ENCODE measurements around the gene SLC5A6.

SLC5A6 gene

GRCh38 chr2:27218614-27219013, 6.5 kb upstream of the SLC5A6 start:
- peak overlapping the region; percentile 97 for H3K27ac Mint-ChIP-seq
- ATAC-seq (no peak), DNase-seq (ENCODE audit: low spot score in 2 of 2) (no peak)
- H3K4me1 Mint-ChIP-seq = peaks cover 37% of the 10 kb centered on the region
- H3K36me3 Mint-ChIP-seq = peaks cover 94% of the 10 kb centered on the region
- no peaks in the 10 kb centered on the region for H3K9me3 Mint-ChIP-seq
- H3K4me3 Mint-ChIP-seq = peak overlapping the region; percentile 99

- peaks cover 40% of the 10 kb centered on the region for H3K4me1 Mint-ChIP-seq
- peak; percentile 91 for ATAC-seq
- DNase-seq (ENCODE audit: low spot score in 2 of 2) = peak; percentile 74 to 90
- H3K4me3 Mint-ChIP-seq = peak within 1 kb of the TSS; percentile 99
- H3K9me3 Mint-ChIP-seq = no peaks in the 10 kb centered on the region
- H3K27ac Mint-ChIP-seq = peak within 1 kb of the TSS; percentile 97
- peaks cover 90% of the 10 kb centered on the region for H3K36me3 Mint-ChIP-seq
Measured at GRCh38 chr2:27217173-27218121, 5.4 kb upstream of the SLC5A6 start, which contains the start of gene CAD. TSS of gene CAD (plus strand) at chr2:27217369. CDS start at chr2:27217552, 183 bp downstream.

- no peak for DNase-seq (ENCODE audit: low spot score in 2 of 2)
- Mint-ChIP-seq H3K4me3 (peak overlapping the region; percentile 99), H3K9me3 (no peaks in the 10 kb centered on the region), H3K4me1 (peaks cover 40% of the 10 kb centered on the region), H3K27ac (peak overlapping the region; percentile 97), H3K36me3 (peaks cover 84% of the 10 kb centered on the region)
- ATAC-seq = no peak
Measured at GRCh38 chr2:27216416-27217137, 4.5 kb upstream of the SLC5A6 start.

- H3K9me3 Mint-ChIP-seq = no peaks in the 10 kb centered on the region
- H3K27ac Mint-ChIP-seq = no peak overlapping the region
- peaks cover 73% of the 10 kb centered on the region for H3K36me3 Mint-ChIP-seq
- no peak for DNase-seq (ENCODE audit: low spot score in 2 of 2)
- H3K4me1 Mint-ChIP-seq = peaks cover 42% of the 10 kb centered on the region
- ATAC-seq = no peak
- no peak overlapping the region for H3K4me3 Mint-ChIP-seq
Measured at GRCh38 chr2:27214941-27215340, 2.9 kb upstream of the SLC5A6 start.

GRCh38 chr2:27212626-27213471, 781 bp upstream of the SLC5A6 start:
- Mint-ChIP-seq H3K9me3 (no peaks in the 10 kb centered on the region), H3K27ac (peak overlapping the region; percentile 99), H3K36me3 (peaks cover 69% of the 10 kb centered on the region), H3K4me1 (peaks cover 39% of the 10 kb centered on the region), H3K4me3 (peak overlapping the region; percentile 92)
- DNase-seq (ENCODE audit: low spot score in 2 of 2) (no peak), ATAC-seq (peak; percentile 55)

GRCh38 chr2:27211241-27211942, 676 bp downstream of the SLC5A6 start:
- H3K9me3 Mint-ChIP-seq = no peaks in the 10 kb centered on the region
- DNase-seq (ENCODE audit: low spot score in 2 of 2) (no peak), ATAC-seq (no peak)
- peak overlapping the region; percentile 99 for H3K27ac Mint-ChIP-seq
- peaks cover 25% of the 10 kb centered on the region for H3K4me1 Mint-ChIP-seq
- H3K36me3 Mint-ChIP-seq = peaks cover 68% of the 10 kb centered on the region
- H3K4me3 Mint-ChIP-seq = peak overlapping the region; percentile 92

GRCh38 chr2:27209621-27210401, 2.3 kb downstream of the SLC5A6 start:
- Mint-ChIP-seq H3K36me3 (peaks cover 71% of the 10 kb centered on the region), H3K27ac (peak overlapping the region; percentile 30), H3K9me3 (no peaks in the 10 kb centered on the region), H3K4me3 (peak overlapping the region; percentile 19), H3K4me1 (peaks cover 29% of the 10 kb centered on the region)
- ATAC-seq (no peak), DNase-seq (ENCODE audit: low spot score in 2 of 2) (no peak)

- H3K9me3 Mint-ChIP-seq = no peaks in the 10 kb centered on the region
- DNase-seq (ENCODE audit: low spot score in 2 of 2) = no peak
- peaks cover 31% of the 10 kb centered on the region for H3K4me1 Mint-ChIP-seq
- H3K36me3 Mint-ChIP-seq = peaks cover 68% of the 10 kb centered on the region
- no peak overlapping the region for H3K27ac Mint-ChIP-seq
- no peak overlapping the region for H3K4me3 Mint-ChIP-seq
- ATAC-seq = no peak
Measured at GRCh38 chr2:27208486-27209050, 3.5 kb downstream of the SLC5A6 start.

- Mint-ChIP-seq H3K4me1 (peaks cover 28% of the 10 kb centered on the region), H3K36me3 (peaks cover 77% of the 10 kb centered on the region), H3K27ac (no peak overlapping the region), H3K4me3 (no peak overlapping the region), H3K9me3 (no peaks in the 10 kb centered on the region)
- ATAC-seq (no peak), DNase-seq (ENCODE audit: low spot score in 2 of 2) (no peak)
Measured at GRCh38 chr2:27206346-27206745, 5.7 kb downstream of the SLC5A6 start.

- Mint-ChIP-seq H3K36me3 (peaks cover 78% of the 10 kb centered on the region), H3K4me1 (peaks cover 28% of the 10 kb centered on the region), H3K27ac (peak overlapping the region; percentile 43), H3K9me3 (no peaks in the 10 kb centered on the region), H3K4me3 (no peak overlapping the region)
- ATAC-seq (no peak), DNase-seq (ENCODE audit: low spot score in 2 of 2) (no peak)
Measured at GRCh38 chr2:27205206-27205605, 6.9 kb downstream of the SLC5A6 start.

- ATAC-seq = no peak
Measured at GRCh38 chr2:27204566-27204965, 7.5 kb downstream of the SLC5A6 start.

GRCh38 chr2:27203741-27204140, 8.3 kb downstream of the SLC5A6 start:
- Mint-ChIP-seq H3K4me3 (no peak overlapping the region), H3K9me3 (no peaks in the 10 kb centered on the region), H3K36me3 (peaks cover 68% of the 10 kb centered on the region), H3K27ac (no peak overlapping the region), H3K4me1 (peaks cover 18% of the 10 kb centered on the region)
- DNase-seq (ENCODE audit: low spot score in 2 of 2) (no peak), ATAC-seq (no peak)

More at GRCh38 chr2:27204566-27204965, 7.5 kb downstream of the SLC5A6 start:
- Mint-ChIP-seq H3K27ac (peak overlapping the region; percentile 43), H3K4me1 (peaks cover 22% of the 10 kb centered on the region), H3K9me3 (no peaks in the 10 kb centered on the region), H3K36me3 (peaks cover 73% of the 10 kb centered on the region), H3K4me3 (no peak overlapping the region)
- no peak for DNase-seq (ENCODE audit: low spot score in 2 of 2)

- no peak for ATAC-seq
- DNase-seq (ENCODE audit: low spot score in 2 of 2) = no peak
- Mint-ChIP-seq H3K9me3 (no peaks in the 10 kb centered on the region), H3K4me1 (peaks cover 18% of the 10 kb centered on the region), H3K36me3 (peaks cover 60% of the 10 kb centered on the region), H3K27ac (no peak overlapping the region), H3K4me3 (no peak overlapping the region)
Measured at GRCh38 chr2:27202854-27203253, 9.2 kb downstream of the SLC5A6 start.

All from stimulated activated effector memory CD8-positive, alpha-beta T cell treated with anti-CD3 and anti-CD28 coated beads, Interleukin-12 subunit alpha, Interleukin-12 subunit beta, amount 100 ng/mL, for 72 hours (primary cell).